Panc1 (cell line): ENCODE measurements around the gene ZBED1.

Experiments used
- POLR2AphosphoS5 ChIP-seq: IDR thresholded peaks from 2 replicates; pipeline ENCODE4 v1.6.1; 2012; ENCODE audit warnings: mild to moderate bottlenecking, low read depth, low read length, moderate library complexity
- TCF7L2 ChIP-seq: IDR thresholded peaks from 2 replicates; pipeline ENCODE4 v1.6.1; 2011; ENCODE audit warnings: mild to moderate bottlenecking, low read depth, low read length, inconsistent platforms
- TF ChIP-seq, protein P1 (sequence below): fragments of 450-650 bp; IDR thresholded peaks from 2 replicates; pipeline ENCODE4 v1.5.1; 2017; ENCODE audit warnings: mild to moderate bottlenecking

DNA sequence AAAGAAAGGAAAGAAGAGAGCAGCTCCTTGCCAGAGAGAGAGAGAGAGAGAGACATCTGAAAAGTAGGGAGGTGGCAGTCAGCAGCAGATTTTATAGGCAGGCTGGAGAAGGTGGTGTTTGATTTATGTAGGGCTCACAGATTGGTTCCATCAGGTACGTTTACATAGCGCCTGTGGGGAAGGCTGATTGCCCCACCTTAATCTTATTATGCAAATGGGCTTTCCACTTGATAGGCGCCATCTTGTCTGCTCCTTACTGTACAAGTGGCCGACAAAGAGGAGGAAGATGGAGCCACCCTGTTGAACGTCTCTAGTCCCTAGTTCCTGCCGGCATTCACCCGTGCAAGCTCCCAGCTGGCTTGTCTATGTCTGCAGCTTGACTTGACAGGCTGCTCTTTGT lies 49.1 kb upstream of the ZBED1 start:
- TF ChIP-seq, protein P1, sequence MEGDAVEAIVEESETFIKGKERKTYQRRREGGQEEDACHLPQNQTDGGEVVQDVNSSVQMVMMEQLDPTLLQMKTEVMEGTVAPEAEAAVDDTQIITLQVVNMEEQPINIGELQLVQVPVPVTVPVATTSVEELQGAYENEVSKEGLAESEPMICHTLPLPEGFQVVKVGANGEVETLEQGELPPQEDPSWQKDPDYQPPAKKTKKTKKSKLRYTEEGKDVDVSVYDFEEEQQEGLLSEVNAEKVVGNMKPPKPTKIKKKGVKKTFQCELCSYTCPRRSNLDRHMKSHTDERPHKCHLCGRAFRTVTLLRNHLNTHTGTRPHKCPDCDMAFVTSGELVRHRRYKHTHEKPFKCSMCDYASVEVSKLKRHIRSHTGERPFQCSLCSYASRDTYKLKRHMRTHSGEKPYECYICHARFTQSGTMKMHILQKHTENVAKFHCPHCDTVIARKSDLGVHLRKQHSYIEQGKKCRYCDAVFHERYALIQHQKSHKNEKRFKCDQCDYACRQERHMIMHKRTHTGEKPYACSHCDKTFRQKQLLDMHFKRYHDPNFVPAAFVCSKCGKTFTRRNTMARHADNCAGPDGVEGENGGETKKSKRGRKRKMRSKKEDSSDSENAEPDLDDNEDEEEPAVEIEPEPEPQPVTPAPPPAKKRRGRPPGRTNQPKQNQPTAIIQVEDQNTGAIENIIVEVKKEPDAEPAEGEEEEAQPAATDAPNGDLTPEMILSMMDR = no peak
- TF ChIP-seq TCF7L2 (no peak), POLR2AphosphoS5 (no peak)
